A549 (cell line): Measurements from ENCODE around the gene AKAP5. TPM values are rescaled to one million over a fixed set of nuclear protein-coding genes. Genes with fewer than 3 reads are reported as not detected.

Source experiments
- ATAC-seq, 2 experiments: fragments of 200-7000 bp in 1 of 2; fragments of >200 bp in 1 of 2; cut with Nextera tagmentation in 1 of 2; cut with Tn5 transposase in 1 of 2; 3 replicates each; pipeline versions ENCODE4 v1.8.0 to v1.9.1; 2018 to 2020; ENCODE audit warnings: mild to moderate bottlenecking in 1 of 2, moderate library complexity in 1 of 2
- CTCF ChIA-PET: fragments of 300-600 bp; sonication (Branson Sonifier 250); formaldehyde crosslinking; extraction: SDS; loops from one replicate; lab custom pipeline; 2021; ENCODE audit warnings: antibody characterized with exemption, inconsistent platforms; lab: Yijun Ruan, JAX
- POLR2A ChIA-PET: fragments of 350-600 bp; formaldehyde crosslinking; extraction: SDS; loops from one replicate; lab custom pipeline; 2021; ENCODE audit warnings: antibody characterized with exemption, inconsistent platforms; lab: Yijun Ruan, JAX
- DNase-seq, 2 experiments: peaks; one replicate each; pipeline versions ENCODE4 v3.0.0 to v3.0.0-alpha.2; 2011 to 2016; ENCODE audit warnings: low read depth in 1 of 2, low spot score in 1 of 2
- FAIRE-seq: peaks from 2 replicates; lab custom pipeline; 2011; peaks lifted over from hg19 to GRCh38; lab: Jason Lieb, UNC
- H3K27ac ChIP-seq, 2 experiments: fragments of >200 bp; sonication (Bioruptor Twin); formaldehyde crosslinking; 3 replicates each; pipeline ENCODE4 v1.5.1; 2016 to 2017
- H3K4me1 ChIP-seq: fragments of >200 bp; sonication (Bioruptor Twin); formaldehyde crosslinking; 3 replicates; pipeline ENCODE4 v1.6.1; 2016
- H3K4me2 ChIP-seq: fragments of >200 bp; sonication (Bioruptor Twin); formaldehyde crosslinking; 3 replicates; pipeline ENCODE4 v1.6.1; 2016
- H3K4me3 ChIP-seq: fragments of >200 bp; sonication (Bioruptor Twin); formaldehyde crosslinking; 3 replicates; pipeline ENCODE4 v1.5.1; 2016
- H3K9me3 ChIP-seq: fragments of >200 bp; sonication (Bioruptor Twin); formaldehyde crosslinking; 3 replicates; pipeline ENCODE4 v1.6.1; 2016
- BHLHE40 ChIP-seq: IDR thresholded peaks from 2 replicates; pipeline ENCODE4 v1.6.1; 2012; ENCODE audit warnings: low read depth, low read length, inconsistent platforms
- CBX8 ChIP-seq: fragments of 200-600 bp; sonication (generic); IDR thresholded peaks from 2 replicates; pipeline ENCODE4 v1.6.1; 2016
- CHD2 ChIP-seq: fragments of 150-350 bp; IDR thresholded peaks from 2 replicates; pipeline ENCODE4 v1.6.1; 2014; ENCODE audit warnings: low read length; ENCODE audit not compliant: partially characterized antibody
- CHD4 ChIP-seq: fragments of 200-600 bp; sonication (generic); IDR thresholded peaks from 2 replicates; pipeline ENCODE4 v1.6.1; 2016; ENCODE audit warnings: antibody characterized with exemption, mild to moderate bottlenecking, borderline replicate concordance
- EHF ChIP-seq: fragments of 250-450 bp; sonication (Bioruptor Pico); IDR thresholded peaks from 2 replicates; pipeline ENCODE4 v1.5.0; 2020; ENCODE audit warnings: mild to moderate bottlenecking
- EHMT2 ChIP-seq: fragments of 200-600 bp; sonication (generic); IDR thresholded peaks from 2 replicates; pipeline ENCODE4 v1.6.1; 2016; ENCODE audit warnings: antibody characterized with exemption, low read depth, mild to moderate bottlenecking, moderate library complexity
- ESRRA ChIP-seq: fragments of 150-350 bp; IDR thresholded peaks from 2 replicates; pipeline ENCODE4 v1.6.1; 2014; ENCODE audit warnings: mild to moderate bottlenecking, low read length, borderline replicate concordance
- FOSL2 ChIP-seq, 2 experiments: fragments of 450-650 bp in 1 of 2; fragments of >200 bp in 1 of 2; sonication (Bioruptor Twin) in 1 of 2; formaldehyde crosslinking; IDR thresholded peaks; 2 replicates each; pipeline versions ENCODE4 v1.5.0 to v1.6.1; 2016 to 2020; ENCODE audit warnings: mild to moderate bottlenecking in 1 of 2, moderate library complexity in 1 of 2
- HOXB13 ChIP-seq: fragments of 250-450 bp; sonication (Bioruptor Pico); IDR thresholded peaks from 2 replicates; pipeline ENCODE4 v1.5.0; 2020; ENCODE audit warnings: low read depth, mild to moderate bottlenecking, moderate library complexity
- HOXB5 ChIP-seq: fragments of 250-450 bp; sonication (Bioruptor Pico); IDR thresholded peaks from 2 replicates; pipeline ENCODE4 v1.5.0; 2020; ENCODE audit warnings: mild to moderate bottlenecking, moderate library complexity
- JUN ChIP-seq, 2 experiments: fragments of >200 bp; sonication (Bioruptor Twin); formaldehyde crosslinking; IDR thresholded peaks; 2 replicates in 1 of 2; 3 replicates in 1 of 2; pipeline ENCODE4 v1.6.1; 2016 to 2017
- JUNB ChIP-seq: fragments of >200 bp; sonication (Bioruptor Twin); formaldehyde crosslinking; IDR thresholded peaks from 2 replicates; pipeline ENCODE4 v1.6.1; 2016
- KDM1A ChIP-seq: fragments of 200-600 bp; sonication (generic); IDR thresholded peaks from 2 replicates; pipeline ENCODE4 v1.6.1; 2016; ENCODE audit warnings: low read depth, mild to moderate bottlenecking
- KDM5A ChIP-seq: fragments of 200-600 bp; sonication (generic); IDR thresholded peaks from 2 replicates; pipeline ENCODE4 v1.6.1; 2016; ENCODE audit warnings: antibody characterized with exemption, mild to moderate bottlenecking
- POLR2A ChIP-seq: IDR thresholded peaks from 2 replicates; pipeline ENCODE4 v1.6.1; 2012; ENCODE audit warnings: mild to moderate bottlenecking, low read length
- POLR2AphosphoS2 ChIP-seq: conservative IDR thresholded peaks from 2 replicates; pipeline ENCODE4 v1.6.1; 2012; ENCODE audit warnings: low read length, improper control_type of control experiment, inconsistent platforms
- RAD21 ChIP-seq, 2 experiments: fragments of >200 bp in 1 of 2; sonication (Bioruptor Twin) in 1 of 2; formaldehyde crosslinking in 1 of 2; IDR thresholded peaks in 1 of 2; conservative IDR thresholded peaks in 1 of 2; 2 replicates in 1 of 2; 3 replicates in 1 of 2; pipeline ENCODE4 v1.6.1; 2012 to 2018; ENCODE audit warnings: inconsistent platforms in 1 of 2
- RARB ChIP-seq: fragments of 250-450 bp; sonication (Bioruptor Pico); IDR thresholded peaks from 2 replicates; pipeline ENCODE4 v1.8.0; 2021; ENCODE audit warnings: mild to moderate bottlenecking, moderate library complexity
- RNF2 ChIP-seq: fragments of 200-600 bp; sonication (generic); IDR thresholded peaks from 2 replicates; pipeline ENCODE4 v1.6.1; 2016; ENCODE audit warnings: low read depth, mild to moderate bottlenecking, antibody characterized with exemption, moderate library complexity, borderline replicate concordance
- ZFP36 ChIP-seq: fragments of 450-650 bp; IDR thresholded peaks from 2 replicates; pipeline ENCODE4 v1.6.1; 2014; ENCODE audit warnings: borderline replicate concordance; ENCODE audit not compliant: partially characterized antibody
- WGBS: methylation state at CpG from one replicate; pipeline ENCODE4 v1.1.6; 2017; ENCODE audit errors: missing lambda C conversion rate; 5-methylcytosine and 5-hydroxymethylcytosine counted together
- polyA plus RNA-seq, 4 experiments: library from polyadenylated mRNA; depleted of rRNA in 3 of 4; stranded (reverse); fragments of >200 nt; fragmentation: RNase III in 1 of 4; extraction: RNeasy Plus Mini Kit Qiagen cat#74134 plus additional on column Dnase treatment in 1 of 4; gene quantifications; 2 replicates in 3 of 4; 3 replicates in 1 of 4; pipeline ENCODE4 v1.2.3, GENCODE V29; 2011 to 2017
- TF ChIP-seq, protein P1 (sequence below): fragments of 250-450 bp; sonication (Bioruptor Pico); IDR thresholded peaks from 2 replicates; pipeline ENCODE4 v1.5.0; 2020; ENCODE audit warnings: low read depth, mild to moderate bottlenecking, moderate library complexity
- TF ChIP-seq, protein P2 (sequence below): fragments of >200 bp; sonication (Bioruptor Twin); formaldehyde crosslinking; IDR thresholded peaks from 3 replicates; pipeline ENCODE4 v1.5.1; 2016
- TF ChIP-seq, protein P3 (sequence below): fragments of 200-600 bp; sonication (generic); IDR thresholded peaks from 2 replicates; pipeline ENCODE4 v1.6.1; 2016; ENCODE audit warnings: antibody characterized with exemption, mild to moderate bottlenecking, moderate library complexity
- TF ChIP-seq, protein P4 (sequence below): fragments of >200 bp; sonication (Bioruptor Twin); formaldehyde crosslinking; IDR thresholded peaks from 3 replicates; pipeline ENCODE4 v1.6.1; 2016
- TF ChIP-seq, protein P5 (sequence below): fragments of >200 bp; sonication (Bioruptor Twin); formaldehyde crosslinking; IDR thresholded peaks from 2 replicates; pipeline ENCODE4 v1.6.1; 2016

The AKAP5 gene
- polyA plus RNA-seq, 2 of the 4 experiments (the other 2 are of a cell fraction), result 0.84 to 1.9 TPM

DNA sequence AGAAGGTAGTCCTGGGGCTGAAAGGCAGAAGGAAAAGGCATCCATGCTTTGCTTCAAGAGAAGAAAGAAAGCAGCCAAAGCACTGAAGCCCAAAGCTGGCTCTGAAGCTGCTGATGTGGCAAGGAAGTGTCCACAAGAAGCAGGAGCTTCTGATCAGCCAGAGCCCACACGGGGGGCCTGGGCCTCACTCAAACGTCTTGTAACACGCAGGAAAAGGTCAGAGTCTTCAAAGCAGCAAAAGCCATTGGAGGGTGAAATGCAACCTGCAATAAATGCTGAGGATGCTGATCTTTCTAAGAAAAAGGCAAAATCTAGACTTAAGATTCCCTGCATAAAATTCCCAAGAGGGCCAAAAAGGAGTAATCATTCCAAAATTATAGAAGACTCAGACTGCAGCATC, 3.2 kb downstream of the AKAP5 start (continued):
- TF ChIP-seq, protein P1, sequence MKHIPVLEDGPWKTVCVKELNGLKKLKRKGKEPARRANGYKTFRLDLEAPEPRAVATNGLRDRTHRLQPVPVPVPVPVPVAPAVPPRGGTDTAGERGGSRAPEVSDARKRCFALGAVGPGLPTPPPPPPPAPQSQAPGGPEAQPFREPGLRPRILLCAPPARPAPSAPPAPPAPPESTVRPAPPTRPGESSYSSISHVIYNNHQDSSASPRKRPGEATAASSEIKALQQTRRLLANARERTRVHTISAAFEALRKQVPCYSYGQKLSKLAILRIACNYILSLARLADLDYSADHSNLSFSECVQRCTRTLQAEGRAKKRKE, result no peak
- TF ChIP-seq FOSL2 (IDR thresholded peaks at IDR 0.05) (no peak), FOSL2 (CRISPR knock-in tag; IDR thresholded peaks at IDR 0.05) (no peak), HOXB5 (CRISPR knock-in tag) (no peak)

DNA sequence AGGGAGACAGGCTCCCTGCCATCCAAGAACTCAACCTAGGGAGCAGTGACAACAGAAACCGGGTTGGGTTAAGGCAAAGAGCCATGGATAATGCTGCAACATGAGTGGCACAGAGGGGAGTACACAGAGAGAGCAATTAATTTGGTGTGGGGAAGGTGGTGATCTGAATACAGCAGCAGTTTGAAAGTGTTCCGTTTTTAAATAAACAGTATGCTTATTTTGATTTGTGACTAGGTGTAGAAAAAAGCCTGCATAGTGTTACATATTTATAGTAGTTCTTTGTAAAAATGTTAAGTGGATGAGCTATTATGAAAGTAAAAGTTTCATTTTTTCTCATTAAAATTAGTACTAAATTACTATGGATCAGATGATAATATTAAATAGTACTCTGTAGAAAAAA, 8.7 kb downstream of the AKAP5 start:
- H3K27ac ChIP-seq, result no peak overlapping the region
- ChIA-PET POLR2A (no interaction called here), CTCF (no interaction called here)
- DNase-seq, result no peak
- H3K9me3 ChIP-seq, result no peaks in the 10 kb centered on the region
- no peak for FAIRE-seq
- 0 out of 3 replicates have a peak, but pooled peaks cover 4% of the 10 kb centered on the region for H3K4me1 ChIP-seq
- TF ChIP-seq HOXB5 (CRISPR knock-in tag) (no peak), BHLHE40 (no peak), ESRRA (no peak), POLR2A (no peak), POLR2AphosphoS2 (no peak), FOSL2 (IDR thresholded peaks at IDR 0.05) (no peak), FOSL2 (CRISPR knock-in tag; IDR thresholded peaks at IDR 0.05) (no peak), ZFP36 (no peak), HOXB13 (CRISPR knock-in tag) (no peak), EHF (CRISPR knock-in tag) (no peak), KDM1A (no peak), EHMT2 (no peak), RAD21 (conservative IDR thresholded peaks at IDR 0.05 in 1 of 2, IDR thresholded peaks at IDR 0.05 in 1 of 2) (no peak), CHD4 (no peak)
- TF ChIP-seq, protein P2, sequence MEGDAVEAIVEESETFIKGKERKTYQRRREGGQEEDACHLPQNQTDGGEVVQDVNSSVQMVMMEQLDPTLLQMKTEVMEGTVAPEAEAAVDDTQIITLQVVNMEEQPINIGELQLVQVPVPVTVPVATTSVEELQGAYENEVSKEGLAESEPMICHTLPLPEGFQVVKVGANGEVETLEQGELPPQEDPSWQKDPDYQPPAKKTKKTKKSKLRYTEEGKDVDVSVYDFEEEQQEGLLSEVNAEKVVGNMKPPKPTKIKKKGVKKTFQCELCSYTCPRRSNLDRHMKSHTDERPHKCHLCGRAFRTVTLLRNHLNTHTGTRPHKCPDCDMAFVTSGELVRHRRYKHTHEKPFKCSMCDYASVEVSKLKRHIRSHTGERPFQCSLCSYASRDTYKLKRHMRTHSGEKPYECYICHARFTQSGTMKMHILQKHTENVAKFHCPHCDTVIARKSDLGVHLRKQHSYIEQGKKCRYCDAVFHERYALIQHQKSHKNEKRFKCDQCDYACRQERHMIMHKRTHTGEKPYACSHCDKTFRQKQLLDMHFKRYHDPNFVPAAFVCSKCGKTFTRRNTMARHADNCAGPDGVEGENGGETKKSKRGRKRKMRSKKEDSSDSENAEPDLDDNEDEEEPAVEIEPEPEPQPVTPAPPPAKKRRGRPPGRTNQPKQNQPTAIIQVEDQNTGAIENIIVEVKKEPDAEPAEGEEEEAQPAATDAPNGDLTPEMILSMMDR, result no peak
- TF ChIP-seq, protein P3, sequence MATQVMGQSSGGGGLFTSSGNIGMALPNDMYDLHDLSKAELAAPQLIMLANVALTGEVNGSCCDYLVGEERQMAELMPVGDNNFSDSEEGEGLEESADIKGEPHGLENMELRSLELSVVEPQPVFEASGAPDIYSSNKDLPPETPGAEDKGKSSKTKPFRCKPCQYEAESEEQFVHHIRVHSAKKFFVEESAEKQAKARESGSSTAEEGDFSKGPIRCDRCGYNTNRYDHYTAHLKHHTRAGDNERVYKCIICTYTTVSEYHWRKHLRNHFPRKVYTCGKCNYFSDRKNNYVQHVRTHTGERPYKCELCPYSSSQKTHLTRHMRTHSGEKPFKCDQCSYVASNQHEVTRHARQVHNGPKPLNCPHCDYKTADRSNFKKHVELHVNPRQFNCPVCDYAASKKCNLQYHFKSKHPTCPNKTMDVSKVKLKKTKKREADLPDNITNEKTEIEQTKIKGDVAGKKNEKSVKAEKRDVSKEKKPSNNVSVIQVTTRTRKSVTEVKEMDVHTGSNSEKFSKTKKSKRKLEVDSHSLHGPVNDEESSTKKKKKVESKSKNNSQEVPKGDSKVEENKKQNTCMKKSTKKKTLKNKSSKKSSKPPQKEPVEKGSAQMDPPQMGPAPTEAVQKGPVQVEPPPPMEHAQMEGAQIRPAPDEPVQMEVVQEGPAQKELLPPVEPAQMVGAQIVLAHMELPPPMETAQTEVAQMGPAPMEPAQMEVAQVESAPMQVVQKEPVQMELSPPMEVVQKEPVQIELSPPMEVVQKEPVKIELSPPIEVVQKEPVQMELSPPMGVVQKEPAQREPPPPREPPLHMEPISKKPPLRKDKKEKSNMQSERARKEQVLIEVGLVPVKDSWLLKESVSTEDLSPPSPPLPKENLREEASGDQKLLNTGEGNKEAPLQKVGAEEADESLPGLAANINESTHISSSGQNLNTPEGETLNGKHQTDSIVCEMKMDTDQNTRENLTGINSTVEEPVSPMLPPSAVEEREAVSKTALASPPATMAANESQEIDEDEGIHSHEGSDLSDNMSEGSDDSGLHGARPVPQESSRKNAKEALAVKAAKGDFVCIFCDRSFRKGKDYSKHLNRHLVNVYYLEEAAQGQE, result no peak
- 75% methylated on average over 2 of the region's 2 CpGs for WGBS
- no peak overlapping the region for H3K4me3 ChIP-seq
- ATAC-seq, result no peak
- H3K4me2 ChIP-seq, result no peak overlapping the region

DNA sequence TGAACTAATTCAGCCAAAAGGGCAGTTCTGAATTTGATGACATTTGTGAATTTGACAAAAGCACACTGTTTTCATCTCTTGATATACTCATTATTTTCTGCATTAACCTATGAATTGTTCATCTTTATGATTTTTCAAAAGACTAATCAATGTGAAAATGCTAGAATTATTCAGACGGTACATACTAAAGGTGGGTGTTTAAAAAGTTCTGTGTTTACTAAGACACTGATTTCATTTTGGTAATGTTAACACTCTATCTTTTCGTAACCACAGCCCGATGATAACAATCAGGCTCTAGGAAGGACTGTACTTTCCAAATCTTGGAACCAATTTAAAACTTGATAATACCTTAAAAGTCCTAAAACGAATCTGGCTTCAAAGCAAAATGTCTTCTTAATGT, 9.4 kb downstream of the AKAP5 start:
- no peak overlapping the region for H3K4me3 ChIP-seq
- DNase-seq, result no peak
- 85% methylated on average over 4 of the region's 4 CpGs for WGBS
- H3K9me3 ChIP-seq, result no peaks in the 10 kb centered on the region
- ATAC-seq, result no peak
- ChIA-PET POLR2A (no interaction called here), CTCF (no interaction called here)
- FAIRE-seq, result no peak
- no peak overlapping the region for H3K4me2 ChIP-seq
- no peak overlapping the region for H3K27ac ChIP-seq
- 0 out of 3 replicates have a peak, but pooled peaks cover 4% of the 10 kb centered on the region for H3K4me1 ChIP-seq
- TF ChIP-seq JUN (IDR thresholded peaks at IDR 0.05) (no peak), CHD2 (no peak), JUNB (no peak), RNF2 (no peak), KDM5A (no peak), RARB (CRISPR knock-in tag) (no peak), CBX8 (no peak)
- TF ChIP-seq, protein P4, sequence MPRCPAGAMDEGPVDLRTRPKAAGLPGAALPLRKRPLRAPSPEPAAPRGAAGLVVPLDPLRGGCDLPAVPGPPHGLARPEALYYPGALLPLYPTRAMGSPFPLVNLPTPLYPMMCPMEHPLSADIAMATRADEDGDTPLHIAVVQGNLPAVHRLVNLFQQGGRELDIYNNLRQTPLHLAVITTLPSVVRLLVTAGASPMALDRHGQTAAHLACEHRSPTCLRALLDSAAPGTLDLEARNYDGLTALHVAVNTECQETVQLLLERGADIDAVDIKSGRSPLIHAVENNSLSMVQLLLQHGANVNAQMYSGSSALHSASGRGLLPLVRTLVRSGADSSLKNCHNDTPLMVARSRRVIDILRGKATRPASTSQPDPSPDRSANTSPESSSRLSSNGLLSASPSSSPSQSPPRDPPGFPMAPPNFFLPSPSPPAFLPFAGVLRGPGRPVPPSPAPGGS, result no peak
- TF ChIP-seq, protein P5, sequence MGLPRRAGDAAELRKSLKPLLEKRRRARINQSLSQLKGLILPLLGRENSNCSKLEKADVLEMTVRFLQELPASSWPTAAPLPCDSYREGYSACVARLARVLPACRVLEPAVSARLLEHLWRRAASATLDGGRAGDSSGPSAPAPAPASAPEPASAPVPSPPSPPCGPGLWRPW, result no peak
- TF ChIP-seq, protein P1, result no peak
